ENCODE data around the gene LMNB1.

DNA sequence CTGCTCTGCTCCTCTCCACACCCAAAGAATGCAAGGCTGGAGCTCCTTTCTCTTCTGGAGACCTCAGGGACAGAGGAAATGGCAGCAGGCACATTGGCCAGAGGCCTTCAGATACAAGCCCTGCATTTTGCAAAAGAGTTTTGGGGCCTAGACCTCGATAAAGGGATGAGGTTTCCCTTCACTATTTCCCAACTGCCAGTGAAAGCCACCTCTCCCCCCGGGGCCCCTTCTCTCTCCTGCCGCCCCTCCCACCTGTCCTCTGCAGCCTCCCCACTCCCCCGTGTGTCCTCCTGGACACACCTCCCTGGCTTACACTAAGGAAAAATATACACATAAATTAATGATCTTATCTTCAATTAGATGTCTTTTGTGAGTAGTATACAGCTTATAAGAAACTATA lies 21.3 kb upstream of the LMNB1 start:
- TF ChIP-seq ZNF225 (CRISPR knock-in tag; IDR thresholded peaks at IDR 0.05) = no peak
- TF ChIP-seq ELF4 (CRISPR knock-in tag; IDR thresholded peaks at IDR 0.05; ENCODE audit: borderline replicate concordance) = no peak
- TF ChIP-seq, protein P1, sequence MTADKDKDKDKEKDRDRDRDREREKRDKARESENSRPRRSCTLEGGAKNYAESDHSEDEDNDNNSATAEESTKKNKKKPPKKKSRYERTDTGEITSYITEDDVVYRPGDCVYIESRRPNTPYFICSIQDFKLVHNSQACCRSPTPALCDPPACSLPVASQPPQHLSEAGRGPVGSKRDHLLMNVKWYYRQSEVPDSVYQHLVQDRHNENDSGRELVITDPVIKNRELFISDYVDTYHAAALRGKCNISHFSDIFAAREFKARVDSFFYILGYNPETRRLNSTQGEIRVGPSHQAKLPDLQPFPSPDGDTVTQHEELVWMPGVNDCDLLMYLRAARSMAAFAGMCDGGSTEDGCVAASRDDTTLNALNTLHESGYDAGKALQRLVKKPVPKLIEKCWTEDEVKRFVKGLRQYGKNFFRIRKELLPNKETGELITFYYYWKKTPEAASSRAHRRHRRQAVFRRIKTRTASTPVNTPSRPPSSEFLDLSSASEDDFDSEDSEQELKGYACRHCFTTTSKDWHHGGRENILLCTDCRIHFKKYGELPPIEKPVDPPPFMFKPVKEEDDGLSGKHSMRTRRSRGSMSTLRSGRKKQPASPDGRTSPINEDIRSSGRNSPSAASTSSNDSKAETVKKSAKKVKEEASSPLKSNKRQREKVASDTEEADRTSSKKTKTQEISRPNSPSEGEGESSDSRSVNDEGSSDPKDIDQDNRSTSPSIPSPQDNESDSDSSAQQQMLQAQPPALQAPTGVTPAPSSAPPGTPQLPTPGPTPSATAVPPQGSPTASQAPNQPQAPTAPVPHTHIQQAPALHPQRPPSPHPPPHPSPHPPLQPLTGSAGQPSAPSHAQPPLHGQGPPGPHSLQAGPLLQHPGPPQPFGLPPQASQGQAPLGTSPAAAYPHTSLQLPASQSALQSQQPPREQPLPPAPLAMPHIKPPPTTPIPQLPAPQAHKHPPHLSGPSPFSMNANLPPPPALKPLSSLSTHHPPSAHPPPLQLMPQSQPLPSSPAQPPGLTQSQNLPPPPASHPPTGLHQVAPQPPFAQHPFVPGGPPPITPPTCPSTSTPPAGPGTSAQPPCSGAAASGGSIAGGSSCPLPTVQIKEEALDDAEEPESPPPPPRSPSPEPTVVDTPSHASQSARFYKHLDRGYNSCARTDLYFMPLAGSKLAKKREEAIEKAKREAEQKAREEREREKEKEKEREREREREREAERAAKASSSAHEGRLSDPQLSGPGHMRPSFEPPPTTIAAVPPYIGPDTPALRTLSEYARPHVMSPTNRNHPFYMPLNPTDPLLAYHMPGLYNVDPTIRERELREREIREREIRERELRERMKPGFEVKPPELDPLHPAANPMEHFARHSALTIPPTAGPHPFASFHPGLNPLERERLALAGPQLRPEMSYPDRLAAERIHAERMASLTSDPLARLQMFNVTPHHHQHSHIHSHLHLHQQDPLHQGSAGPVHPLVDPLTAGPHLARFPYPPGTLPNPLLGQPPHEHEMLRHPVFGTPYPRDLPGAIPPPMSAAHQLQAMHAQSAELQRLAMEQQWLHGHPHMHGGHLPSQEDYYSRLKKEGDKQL (CRISPR knock-in tag; IDR thresholded peaks at IDR 0.05; ENCODE audit: low read depth) = no peak
- no peak for TF ChIP-seq ZNF383 (CRISPR knock-in tag; IDR thresholded peaks at IDR 0.05; ENCODE audit: borderline replicate concordance)
- TF ChIP-seq, protein P2, sequence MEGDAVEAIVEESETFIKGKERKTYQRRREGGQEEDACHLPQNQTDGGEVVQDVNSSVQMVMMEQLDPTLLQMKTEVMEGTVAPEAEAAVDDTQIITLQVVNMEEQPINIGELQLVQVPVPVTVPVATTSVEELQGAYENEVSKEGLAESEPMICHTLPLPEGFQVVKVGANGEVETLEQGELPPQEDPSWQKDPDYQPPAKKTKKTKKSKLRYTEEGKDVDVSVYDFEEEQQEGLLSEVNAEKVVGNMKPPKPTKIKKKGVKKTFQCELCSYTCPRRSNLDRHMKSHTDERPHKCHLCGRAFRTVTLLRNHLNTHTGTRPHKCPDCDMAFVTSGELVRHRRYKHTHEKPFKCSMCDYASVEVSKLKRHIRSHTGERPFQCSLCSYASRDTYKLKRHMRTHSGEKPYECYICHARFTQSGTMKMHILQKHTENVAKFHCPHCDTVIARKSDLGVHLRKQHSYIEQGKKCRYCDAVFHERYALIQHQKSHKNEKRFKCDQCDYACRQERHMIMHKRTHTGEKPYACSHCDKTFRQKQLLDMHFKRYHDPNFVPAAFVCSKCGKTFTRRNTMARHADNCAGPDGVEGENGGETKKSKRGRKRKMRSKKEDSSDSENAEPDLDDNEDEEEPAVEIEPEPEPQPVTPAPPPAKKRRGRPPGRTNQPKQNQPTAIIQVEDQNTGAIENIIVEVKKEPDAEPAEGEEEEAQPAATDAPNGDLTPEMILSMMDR (CRISPR knock-in tag; IDR thresholded peaks at IDR 0.05) = no peak
- no peak for TF ChIP-seq IRX3 (CRISPR knock-in tag; IDR thresholded peaks at IDR 0.05; ENCODE audit: borderline replicate concordance, low read depth)
- no peak for TF ChIP-seq YY1 (IDR thresholded peaks at IDR 0.05; ENCODE audit: insufficient read depth, insufficient replicate concordance, low read depth, low read length)
- TF ChIP-seq GABPA (IDR thresholded peaks at IDR 0.05; ENCODE audit: low read depth, low read length) = no peak
- no peak for TF ChIP-seq GABPA (CRISPR knock-in tag; IDR thresholded peaks at IDR 0.05; ENCODE audit: low read depth)
- no peak for TF ChIP-seq AKAP8 (CRISPR knock-in tag; IDR thresholded peaks at IDR 0.05)
- TF ChIP-seq CHD2 (IDR thresholded peaks at IDR 0.05; ENCODE audit: low read depth, low read length) = no peak
- no peak for TF ChIP-seq KLF6 (CRISPR knock-in tag; IDR thresholded peaks at IDR 0.05)
- no peak for TF ChIP-seq NR1H2 (CRISPR knock-in tag; IDR thresholded peaks at IDR 0.05; ENCODE audit: borderline replicate concordance, low read depth)
- TF ChIP-seq MYC (CRISPR knock-in tag; IDR thresholded peaks at IDR 0.05; ENCODE audit: borderline replicate concordance) = no peak
- TF ChIP-seq NFYB (CRISPR knock-in tag; IDR thresholded peaks at IDR 0.05) = no peak
